ENCODE results near the gene RIMKLA. TPM values are rescaled to one million over a fixed set of nuclear protein-coding genes. Genes with fewer than 3 reads are reported as not detected.

RIMKLA gene
- total RNA-seq, 1 donor from 2014 or later: 0.25 TPM

DNA sequence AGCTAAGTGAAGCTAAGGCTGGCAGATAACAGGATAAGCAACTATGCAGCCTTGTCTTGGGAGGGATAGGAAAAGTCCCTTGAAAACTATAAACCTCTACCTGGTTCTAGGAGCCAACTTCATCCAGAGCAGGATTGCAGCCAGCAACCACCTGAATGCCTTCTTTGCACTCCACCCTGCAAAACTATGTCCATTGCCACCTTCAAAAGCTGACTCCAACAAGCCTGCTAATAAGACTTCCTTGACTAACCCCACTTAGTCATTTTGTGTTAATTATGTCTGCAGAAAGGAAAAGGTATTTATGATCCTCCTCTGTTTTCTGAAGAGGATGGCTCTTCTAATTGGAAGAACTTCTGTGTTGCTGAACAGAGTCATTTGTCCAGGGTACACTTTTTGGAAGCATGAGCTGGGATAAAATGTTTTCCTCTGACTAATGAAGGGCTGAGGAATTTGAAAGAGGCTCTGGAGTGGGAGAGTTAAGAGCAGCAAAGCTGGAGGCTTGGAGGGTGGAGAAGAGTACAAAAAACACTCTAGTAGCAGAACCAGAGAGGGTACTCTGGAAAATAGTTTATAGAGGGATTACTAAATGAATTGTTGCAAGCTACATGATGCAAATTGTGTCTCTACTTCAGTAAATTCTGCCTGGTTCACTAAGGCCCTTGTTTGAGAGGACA, 9.6 kb upstream of the RIMKLA start:
- ATAC-seq (no peak), DNase-seq (ENCODE audit: low spot score) (no peak)

DNA sequence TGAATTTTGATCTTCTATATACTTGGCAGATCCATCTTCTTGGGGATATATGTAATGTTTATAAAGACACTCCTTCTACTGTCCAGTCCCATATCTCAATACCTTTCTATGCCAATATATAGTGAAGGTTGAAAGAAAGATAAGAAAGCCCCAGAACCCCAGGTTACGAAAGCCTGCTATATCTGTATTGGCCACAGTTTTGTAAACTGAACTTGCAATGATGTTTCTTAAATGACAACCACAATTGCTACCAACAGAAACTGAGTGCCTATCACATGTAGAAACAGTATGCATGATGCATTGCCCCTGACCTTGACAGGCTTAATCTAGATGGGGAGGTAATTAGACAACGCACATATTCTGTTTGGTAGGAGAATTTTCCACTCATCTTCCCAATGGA, 7.8 kb upstream of the RIMKLA start:
- DNase-seq (ENCODE audit: low spot score) (no peak), ATAC-seq (no peak)

DNA sequence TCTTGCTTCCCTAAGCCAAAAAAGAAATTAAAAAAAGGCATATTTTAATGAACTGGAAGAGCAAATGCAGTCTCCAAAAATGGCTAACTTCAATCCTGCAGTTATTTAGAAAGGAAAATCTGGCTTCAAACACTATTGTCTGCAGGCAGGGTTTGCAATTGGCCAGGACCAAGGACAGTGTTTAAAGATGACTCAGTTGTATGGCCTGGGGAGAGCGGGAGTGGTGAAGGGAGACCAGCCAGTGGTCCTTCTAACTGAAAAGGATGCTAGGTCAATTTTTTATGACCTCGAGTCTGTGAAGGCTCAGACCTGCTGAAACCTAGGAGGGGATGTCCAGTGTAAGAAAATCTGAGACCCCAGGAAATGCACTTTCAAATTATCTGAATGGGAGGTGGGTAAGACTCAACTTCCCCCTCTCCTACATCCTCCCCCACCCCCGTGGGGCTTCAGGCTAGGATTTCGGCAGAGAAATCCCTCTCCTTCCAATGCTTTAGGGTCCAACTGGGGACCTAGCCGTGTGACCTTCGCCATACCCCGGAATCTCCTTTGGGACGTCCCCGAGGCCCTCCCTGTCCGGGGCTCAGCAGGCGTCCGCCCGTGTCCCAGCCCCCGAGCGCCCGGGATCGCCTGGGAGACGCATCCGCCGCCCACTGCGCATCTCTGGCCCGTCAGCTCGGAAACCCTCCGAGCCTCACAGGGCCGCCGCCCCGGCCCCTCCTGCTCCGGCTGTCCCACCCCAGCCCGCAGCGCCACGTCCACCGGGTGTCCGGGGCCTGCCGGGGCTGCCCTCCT, 602 bp upstream of the RIMKLA start:
- ATAC-seq (no peak), DNase-seq (ENCODE audit: low spot score) (no peak)

DNA sequence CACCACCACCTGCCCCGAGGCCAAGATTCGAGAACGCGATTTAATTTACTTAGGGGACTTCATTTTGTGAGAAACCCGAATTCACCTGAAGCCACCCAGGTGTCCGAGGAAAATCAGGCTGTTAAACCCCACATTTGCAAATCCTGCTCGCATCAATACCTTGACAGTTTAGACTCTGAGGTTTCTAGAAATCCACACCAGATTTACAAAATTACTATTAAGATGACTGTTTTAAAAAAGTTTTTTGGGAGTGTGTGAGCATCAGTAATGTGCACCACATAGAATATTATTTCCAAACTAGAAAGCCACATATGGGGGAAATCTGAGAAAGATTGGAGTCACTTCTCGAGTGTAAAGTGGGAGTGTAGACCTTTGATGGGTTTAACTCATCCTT, 685 bp downstream of the RIMKLA start:
- DNase-seq (ENCODE audit: low spot score) (no peak), ATAC-seq (no peak)

DNA sequence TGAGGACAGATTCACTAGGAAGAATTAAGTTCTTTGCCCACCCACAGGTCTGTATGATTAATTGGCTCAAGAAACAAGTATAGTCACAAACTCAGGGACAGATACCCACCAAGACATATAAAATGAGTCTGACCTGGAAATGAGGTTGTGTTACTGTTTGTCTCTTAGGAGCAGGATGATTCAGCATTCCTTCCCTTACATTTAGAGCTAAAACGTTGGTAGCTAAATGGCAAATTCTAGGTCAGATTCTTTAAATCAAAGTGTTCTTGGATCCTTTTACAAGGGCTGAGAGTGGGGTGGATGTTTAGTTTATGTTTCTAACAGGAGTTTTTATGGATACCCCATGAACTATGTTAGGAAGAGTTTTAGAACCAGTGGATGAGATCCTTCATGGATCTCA, 4.7 kb downstream of the RIMKLA start:
- ATAC-seq (no peak), DNase-seq (ENCODE audit: low spot score) (no peak)

DNA sequence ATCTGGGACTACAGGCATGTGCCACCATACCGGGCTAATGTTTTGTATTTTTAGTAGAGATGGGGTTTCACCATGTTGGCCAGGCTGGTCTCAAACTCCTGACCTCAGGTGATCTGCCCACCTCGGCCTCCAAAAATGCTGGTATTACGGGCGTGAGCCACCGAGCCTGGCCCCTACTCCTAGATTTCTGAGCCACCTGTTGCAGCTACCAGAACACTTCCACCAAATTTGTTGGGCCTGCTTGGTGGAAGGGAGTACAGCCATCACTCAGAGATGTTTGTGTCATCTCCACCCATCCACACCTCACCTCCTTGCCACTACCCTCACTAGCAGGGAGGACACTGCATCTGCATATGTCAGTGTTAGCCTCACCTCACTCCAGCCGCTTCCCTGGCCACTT, 5.5 kb downstream of the RIMKLA start:
- ATAC-seq: no peak

DNA sequence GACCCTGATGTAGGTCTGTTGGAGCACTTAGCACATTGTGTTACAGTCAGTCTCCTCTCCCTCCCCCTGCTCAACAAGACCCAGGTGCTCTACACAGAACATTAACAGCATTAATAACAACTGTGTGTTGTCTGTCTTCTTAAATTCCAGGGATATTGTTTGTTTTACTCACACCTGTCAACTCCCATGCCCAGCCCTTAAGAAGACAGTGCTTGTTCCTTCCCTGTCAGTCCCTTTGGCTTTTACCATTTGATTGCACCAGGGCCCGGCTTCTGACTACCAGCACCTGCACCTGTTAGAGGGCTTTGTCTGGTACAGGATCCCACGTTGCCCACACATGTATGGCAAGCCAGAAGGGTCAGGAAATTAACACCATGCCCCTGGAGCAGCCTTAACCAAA, 11.7 kb downstream of the RIMKLA start:
- ATAC-seq: no peak
- DNase-seq (ENCODE audit: low spot score): no peak

More for the DNA sequence above, 5.5 kb downstream of the RIMKLA start:
- no peak for DNase-seq (ENCODE audit: low spot score)

DNA sequence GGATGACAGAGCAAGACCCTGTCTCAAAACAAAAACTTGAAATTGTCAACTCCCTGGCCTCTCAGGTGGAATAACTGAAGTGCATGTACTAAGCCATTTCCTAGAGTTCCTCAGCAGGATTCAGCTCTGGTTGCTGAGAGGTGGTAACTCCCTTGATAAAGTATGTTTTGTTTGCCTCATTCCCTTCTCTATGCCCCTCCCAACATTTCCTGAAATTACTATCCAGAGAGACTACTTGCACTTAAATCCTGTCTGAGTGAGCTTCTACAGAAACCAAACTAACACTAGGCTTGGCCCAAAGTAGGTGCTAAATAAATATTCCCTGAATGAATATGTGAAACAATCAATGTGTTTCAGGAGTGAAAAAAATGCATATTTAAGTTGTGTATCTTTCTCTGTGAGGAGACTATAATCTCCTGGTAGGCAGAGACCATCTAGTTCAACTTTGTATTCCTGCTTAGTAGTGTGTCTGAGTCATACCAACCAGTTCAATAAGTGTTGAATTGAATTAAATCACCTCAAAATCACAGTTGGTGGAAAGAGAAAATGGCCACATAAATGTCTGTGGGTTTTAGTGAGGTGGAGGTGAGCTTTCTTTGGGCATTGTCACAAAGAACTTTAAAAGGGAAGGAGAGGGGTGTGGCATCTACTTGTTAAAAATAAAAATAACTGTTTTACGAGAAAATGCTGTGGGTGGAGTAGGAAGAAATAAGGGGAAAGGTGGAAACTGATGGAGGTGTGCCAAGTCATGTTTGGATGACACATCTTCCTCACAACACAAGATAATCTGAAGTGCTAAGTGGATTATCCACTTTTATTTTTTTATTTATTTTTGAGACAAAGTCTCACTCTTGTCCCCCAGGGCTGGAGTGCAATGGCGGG, 12.6 kb downstream of the RIMKLA start:
- DNase-seq (ENCODE audit: low spot score) (no peak), ATAC-seq (no peak)

DNA sequence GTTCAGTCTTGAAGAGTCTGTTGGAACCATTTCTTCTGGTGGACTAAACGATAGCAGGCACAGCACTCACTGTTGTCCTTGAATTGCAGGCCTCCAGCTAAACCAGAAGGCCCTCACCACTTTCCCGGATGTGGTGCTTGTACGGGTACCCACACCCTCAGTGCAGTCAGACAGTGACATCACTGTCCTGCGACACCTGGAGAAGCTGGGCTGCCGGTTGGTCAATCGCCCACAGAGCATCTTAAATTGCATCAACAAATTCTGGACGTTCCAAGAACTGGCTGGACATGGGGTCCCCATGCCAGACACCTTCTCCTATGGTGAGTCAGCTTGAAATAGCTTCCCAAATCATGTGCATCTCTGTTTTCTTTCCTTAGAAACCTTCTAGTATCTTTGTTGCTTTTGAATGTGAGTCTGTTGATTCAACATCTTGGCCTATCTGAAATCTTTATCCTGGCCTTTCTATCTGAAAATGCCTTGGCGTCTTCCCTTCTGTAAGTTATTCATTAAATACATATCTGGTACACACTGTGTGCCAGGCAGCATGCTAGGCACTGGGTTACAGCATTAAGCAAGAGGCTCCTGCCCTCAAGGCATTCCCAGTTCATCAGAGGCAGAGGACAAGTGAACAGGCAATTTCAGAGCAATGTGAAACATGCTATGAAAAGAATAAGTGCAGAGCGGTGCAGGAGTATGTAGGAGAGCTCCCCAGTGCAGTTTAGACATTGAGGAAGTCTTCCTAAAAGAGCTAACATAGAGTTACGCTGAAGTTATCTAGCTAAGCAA, 18.9 kb downstream of the RIMKLA start:
- DNase-seq (ENCODE audit: low spot score): no peak
- ATAC-seq: no peak

DNA sequence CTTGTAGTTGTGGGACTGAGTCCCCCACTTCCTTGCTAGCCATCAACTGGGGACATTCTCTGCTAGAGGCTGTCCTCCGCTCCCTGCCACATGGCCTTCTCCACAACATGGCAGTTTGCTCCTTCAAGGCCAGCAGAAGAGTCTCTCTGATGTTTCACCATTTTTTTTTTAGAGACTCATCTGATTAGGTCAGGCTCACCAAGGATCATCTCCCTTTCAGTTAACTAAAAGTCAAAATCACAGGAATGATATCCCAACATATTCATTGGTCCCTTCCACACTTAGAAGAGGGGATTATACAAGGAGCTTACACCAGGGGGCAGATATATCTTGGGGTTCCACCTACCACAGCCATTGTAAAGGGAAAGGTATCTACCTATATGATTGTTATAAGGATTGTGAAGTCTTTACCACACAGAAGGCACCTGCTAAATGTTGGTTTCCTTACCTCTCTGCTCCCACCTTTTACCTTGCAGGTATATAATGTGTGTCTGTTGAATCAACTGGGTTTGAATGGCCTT, 23.3 kb downstream of the RIMKLA start:
- ATAC-seq (no peak), DNase-seq (ENCODE audit: low spot score) (no peak)

DNA sequence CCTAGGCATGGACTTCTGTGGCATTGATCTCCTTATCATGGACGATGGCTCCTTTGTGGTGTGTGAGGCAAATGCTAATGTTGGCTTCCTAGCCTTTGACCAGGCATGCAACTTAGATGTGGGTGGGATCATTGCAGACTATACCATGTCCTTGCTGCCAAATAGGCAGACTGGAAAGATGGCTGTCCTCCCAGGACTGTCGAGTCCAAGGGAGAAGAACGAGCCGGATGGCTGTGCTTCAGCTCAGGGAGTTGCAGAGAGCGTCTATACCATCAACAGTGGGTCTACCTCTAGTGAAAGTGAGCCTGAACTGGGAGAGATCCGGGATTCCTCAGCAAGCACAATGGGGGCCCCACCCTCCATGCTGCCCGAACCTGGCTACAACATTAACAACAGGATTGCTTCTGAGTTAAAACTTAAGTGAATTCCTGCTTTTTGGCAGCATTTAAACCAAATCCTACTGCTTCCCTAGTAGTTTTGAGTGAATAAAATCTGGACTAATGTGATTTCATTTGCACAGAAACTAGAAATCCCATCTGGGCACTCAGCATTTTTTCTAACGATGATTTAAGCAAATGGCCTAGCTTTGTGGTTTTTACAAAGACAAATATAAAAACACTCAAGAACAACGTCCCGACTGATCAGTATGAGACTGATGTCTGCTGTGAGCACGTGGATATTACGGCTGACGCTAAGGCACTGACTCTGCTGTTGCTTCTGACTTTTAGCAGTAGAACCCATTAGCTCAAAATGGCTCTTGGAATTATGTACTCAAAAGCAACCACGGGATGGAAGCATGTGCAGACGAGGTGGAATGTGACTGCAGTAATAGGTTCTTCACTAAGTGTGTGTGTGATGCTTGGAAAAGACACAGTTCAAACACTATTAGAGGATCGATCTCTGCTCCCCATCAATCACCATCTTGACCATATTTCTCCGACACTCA, 34.2 kb downstream of the RIMKLA start:
- no peak for ATAC-seq
- no peak for DNase-seq (ENCODE audit: low spot score)

DNA sequence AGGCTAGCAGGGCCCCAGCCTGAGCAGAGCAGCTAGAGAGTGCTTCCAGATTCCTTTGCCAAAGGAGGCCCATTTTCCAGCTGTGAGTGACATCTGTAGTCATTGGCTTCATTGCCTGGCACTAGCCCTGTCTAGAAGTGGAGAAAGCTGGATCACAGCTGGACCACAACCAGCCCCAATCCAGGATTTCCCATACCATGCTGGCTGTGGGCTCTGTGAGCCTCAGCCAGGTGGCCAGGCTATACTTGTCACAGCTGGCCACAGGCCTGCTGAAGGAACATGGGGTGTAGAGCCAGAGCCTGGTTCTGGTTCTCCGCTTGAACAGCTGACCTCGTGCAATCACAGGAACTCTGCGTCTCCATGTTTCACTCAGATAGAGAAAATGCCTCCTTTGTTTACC, 36.6 kb downstream of the RIMKLA start:
- DNase-seq (ENCODE audit: low spot score): no peak
- no peak for ATAC-seq

DNA sequence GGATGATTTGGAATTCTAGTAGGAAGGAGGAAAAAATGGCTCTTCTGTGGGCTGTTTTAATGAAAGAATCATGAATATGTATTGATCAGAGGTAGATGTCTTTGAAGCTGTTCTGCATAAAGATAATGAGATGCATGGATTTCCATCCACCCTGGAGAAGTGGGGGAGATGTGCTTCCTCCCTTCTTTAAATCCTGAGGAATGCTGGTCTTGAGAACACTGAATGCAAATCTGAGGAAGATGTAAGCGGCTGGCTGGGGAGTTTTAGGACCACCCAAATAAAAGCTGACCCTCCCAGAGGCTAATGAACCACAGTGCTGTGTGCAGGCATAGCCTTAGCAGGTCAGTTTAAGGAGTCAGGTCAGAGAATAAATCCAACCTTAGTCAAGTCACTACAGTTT, 37.9 kb downstream of the RIMKLA start:
- DNase-seq (ENCODE audit: low spot score) (no peak), ATAC-seq (no peak)

DNA sequence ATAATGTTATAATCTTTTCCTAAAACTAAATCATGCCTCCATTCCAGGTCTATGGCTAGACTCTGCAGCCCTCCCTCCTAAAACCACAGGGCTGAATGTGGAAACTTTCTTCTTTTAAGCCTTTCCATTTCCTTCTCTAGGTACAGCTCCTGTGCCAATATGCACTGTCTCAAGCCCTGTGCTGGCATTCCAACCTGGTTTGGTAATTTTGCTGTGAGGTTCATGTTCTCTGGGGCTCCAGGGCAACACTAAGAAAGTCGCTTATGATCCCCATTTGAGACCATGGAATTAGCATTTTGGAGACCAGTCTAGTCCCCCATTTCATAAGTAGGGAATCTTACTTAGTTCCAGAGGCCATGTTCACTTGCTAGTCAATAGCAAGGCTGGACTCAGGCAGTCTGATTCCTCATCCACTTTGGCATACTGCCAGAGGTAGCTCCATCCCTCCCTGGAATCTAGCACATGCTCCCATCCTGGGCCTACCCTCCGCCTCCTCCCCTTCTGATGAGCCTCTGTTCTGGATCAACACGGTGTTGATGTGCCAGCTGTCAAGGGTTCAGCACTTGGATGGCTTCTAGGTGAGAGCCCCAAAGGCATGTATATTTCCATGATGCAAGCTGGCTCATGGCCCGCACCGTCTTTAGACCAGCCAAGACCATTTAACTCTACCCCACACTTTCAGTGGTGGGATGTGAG, 38.7 kb downstream of the RIMKLA start:
- no peak for ATAC-seq
- DNase-seq (ENCODE audit: low spot score): no peak

DNA sequence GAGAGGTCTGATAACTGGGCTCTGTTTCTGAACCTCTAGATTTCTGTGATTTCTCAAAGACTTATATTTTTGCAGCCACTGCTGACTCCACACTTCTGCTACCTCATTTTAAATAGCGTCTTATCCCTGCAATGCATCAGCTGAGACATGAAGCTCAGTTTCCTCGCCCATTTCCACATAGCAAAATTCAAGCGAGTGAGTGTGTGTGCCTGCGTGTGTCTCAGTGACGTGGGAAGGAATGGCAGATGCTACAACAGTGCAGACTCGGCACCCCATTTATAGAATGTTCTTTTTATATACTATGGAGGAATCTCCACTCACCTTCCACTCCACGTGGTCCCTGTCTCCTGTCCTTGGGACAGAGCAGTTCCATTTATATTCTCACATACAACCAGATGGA, 39.5 kb downstream of the RIMKLA start:
- DNase-seq (ENCODE audit: low spot score) (no peak), ATAC-seq (no peak)

DNA sequence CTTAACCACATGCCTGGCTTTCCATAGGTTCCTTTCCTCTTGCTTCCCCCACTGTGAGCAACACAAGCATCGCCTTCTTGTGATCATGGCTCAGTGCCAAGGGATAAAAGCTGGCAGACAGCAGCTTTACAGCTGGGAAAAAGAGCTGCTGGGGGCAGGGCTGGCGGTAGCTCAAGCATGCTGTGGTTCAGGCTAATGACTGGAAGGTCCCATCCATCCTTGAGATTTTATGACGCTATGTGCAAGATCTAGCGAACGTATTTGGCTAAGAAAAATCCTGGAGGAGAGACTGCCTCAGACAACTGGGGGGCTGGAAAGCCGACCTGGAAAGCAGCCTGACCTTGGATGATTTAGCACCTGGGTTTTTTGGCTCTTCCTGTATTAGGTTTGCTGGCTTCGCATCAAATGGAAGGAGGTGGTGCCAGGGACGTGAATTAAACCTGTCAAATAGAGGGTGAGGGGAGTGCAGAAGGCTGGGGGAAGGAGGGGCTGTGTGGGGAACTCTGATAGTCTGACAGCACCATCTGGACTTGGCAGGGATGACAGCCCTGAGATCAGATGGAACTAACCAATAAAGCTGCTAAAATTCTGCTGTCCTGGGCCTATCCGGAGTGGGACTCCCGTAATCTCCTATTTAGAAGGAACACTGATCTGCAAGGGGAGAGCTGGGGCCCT, 40.5 kb downstream of the RIMKLA start:
- DNase-seq (ENCODE audit: low spot score): no peak

DNA sequence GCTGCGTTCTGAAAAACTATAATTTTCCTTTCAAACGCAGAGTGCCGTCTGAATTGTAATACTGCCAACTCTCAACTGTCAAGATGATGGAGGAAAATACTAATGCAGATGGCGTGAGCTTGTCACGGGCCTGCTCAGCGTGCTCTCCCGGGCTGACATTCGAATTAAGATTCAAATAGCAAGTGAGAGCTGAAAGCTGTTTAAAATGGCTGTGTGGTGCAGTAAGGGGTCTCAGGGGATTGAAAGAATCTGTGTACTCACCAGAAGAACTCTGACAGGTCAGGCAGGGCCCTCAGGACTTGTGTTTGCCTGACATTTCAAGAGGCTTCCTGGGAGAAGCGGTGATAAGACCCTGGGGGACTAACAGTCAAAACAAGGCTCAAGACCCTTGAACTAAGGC, 42.1 kb downstream of the RIMKLA start:
- ATAC-seq (no peak), DNase-seq (ENCODE audit: low spot score) (no peak)

More for the DNA sequence above, 40.5 kb downstream of the RIMKLA start:
- ATAC-seq: no peak

DNA sequence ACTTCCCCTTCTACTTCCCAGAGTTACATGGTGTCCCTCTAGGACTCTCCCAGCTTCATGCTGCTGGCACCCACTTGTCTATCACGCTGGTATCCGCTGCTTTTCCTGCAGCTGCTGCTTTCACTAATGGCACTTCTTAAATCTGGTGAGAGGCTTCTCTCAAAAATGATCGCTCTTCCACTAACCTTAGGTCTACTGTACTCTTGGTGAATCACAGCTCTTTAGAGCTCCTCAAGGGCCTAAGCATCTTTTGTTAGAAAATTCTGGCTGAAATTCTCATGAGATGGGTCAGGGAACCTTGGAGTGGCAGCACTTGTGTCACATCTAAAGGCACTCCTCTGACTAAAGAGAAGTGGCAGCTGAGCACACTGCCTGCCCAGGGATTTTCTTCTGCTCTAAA, 43.1 kb downstream of the RIMKLA start:
- ATAC-seq: no peak
- DNase-seq (ENCODE audit: low spot score): no peak

Data from left lobe of liver (tissue), 2 donors.